ENCODE results near the gene EFCAB6. TPM values are rescaled to one million over a fixed set of nuclear protein-coding genes. Genes with fewer than 3 reads are reported as not detected.

EFCAB6 gene
- total RNA-seq, 1 experiment from 2014 or later, result 0.94 TPM

DNA sequence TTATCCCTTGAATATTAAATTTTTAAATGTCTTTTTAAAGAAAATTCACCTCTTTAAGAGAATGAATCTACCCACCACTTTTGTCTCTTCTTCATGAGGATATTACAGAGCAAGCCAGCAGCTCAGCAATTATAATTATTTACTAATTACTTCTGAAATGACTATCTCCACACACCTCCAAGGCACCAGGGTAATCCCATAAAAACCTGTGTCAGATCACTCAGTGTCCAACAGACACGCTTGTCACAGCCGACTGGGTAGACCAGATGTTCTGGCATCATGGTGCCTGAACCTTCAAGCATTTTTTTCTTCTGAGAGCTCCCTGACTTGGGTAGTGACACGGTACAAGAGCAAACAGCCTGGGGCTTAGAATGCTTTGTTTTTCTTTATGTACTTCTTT, 61.4 kb downstream of the EFCAB6 start (continued):
- TF ChIP-seq, protein P1, sequence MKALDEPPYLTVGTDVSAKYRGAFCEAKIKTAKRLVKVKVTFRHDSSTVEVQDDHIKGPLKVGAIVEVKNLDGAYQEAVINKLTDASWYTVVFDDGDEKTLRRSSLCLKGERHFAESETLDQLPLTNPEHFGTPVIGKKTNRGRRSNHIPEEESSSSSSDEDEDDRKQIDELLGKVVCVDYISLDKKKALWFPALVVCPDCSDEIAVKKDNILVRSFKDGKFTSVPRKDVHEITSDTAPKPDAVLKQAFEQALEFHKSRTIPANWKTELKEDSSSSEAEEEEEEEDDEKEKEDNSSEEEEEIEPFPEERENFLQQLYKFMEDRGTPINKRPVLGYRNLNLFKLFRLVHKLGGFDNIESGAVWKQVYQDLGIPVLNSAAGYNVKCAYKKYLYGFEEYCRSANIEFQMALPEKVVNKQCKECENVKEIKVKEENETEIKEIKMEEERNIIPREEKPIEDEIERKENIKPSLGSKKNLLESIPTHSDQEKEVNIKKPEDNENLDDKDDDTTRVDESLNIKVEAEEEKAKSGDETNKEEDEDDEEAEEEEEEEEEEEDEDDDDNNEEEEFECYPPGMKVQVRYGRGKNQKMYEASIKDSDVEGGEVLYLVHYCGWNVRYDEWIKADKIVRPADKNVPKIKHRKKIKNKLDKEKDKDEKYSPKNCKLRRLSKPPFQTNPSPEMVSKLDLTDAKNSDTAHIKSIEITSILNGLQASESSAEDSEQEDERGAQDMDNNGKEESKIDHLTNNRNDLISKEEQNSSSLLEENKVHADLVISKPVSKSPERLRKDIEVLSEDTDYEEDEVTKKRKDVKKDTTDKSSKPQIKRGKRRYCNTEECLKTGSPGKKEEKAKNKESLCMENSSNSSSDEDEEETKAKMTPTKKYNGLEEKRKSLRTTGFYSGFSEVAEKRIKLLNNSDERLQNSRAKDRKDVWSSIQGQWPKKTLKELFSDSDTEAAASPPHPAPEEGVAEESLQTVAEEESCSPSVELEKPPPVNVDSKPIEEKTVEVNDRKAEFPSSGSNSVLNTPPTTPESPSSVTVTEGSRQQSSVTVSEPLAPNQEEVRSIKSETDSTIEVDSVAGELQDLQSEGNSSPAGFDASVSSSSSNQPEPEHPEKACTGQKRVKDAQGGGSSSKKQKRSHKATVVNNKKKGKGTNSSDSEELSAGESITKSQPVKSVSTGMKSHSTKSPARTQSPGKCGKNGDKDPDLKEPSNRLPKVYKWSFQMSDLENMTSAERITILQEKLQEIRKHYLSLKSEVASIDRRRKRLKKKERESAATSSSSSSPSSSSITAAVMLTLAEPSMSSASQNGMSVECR (CRISPR knock-in tag; IDR thresholded peaks at IDR 0.05; ENCODE audit: borderline replicate concordance), result no peak
- TF ChIP-seq NFATC4 (CRISPR knock-in tag; IDR thresholded peaks at IDR 0.05) (no peak), OVOL2 (CRISPR knock-in tag; IDR thresholded peaks at IDR 0.05; ENCODE audit: borderline replicate concordance) (no peak), SOX15 (CRISPR knock-in tag; IDR thresholded peaks at IDR 0.05) (no peak), EMX1 (CRISPR knock-in tag; IDR thresholded peaks at IDR 0.05) (no peak)
- TF ChIP-seq, protein P2, sequence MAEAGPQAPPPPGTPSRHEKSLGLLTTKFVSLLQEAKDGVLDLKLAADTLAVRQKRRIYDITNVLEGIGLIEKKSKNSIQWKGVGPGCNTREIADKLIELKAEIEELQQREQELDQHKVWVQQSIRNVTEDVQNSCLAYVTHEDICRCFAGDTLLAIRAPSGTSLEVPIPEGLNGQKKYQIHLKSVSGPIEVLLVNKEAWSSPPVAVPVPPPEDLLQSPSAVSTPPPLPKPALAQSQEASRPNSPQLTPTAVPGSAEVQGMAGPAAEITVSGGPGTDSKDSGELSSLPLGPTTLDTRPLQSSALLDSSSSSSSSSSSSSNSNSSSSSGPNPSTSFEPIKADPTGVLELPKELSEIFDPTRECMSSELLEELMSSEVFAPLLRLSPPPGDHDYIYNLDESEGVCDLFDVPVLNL (CRISPR knock-in tag; IDR thresholded peaks at IDR 0.05; ENCODE audit: borderline replicate concordance, low read depth), result no peak
- TF ChIP-seq, protein P3, sequence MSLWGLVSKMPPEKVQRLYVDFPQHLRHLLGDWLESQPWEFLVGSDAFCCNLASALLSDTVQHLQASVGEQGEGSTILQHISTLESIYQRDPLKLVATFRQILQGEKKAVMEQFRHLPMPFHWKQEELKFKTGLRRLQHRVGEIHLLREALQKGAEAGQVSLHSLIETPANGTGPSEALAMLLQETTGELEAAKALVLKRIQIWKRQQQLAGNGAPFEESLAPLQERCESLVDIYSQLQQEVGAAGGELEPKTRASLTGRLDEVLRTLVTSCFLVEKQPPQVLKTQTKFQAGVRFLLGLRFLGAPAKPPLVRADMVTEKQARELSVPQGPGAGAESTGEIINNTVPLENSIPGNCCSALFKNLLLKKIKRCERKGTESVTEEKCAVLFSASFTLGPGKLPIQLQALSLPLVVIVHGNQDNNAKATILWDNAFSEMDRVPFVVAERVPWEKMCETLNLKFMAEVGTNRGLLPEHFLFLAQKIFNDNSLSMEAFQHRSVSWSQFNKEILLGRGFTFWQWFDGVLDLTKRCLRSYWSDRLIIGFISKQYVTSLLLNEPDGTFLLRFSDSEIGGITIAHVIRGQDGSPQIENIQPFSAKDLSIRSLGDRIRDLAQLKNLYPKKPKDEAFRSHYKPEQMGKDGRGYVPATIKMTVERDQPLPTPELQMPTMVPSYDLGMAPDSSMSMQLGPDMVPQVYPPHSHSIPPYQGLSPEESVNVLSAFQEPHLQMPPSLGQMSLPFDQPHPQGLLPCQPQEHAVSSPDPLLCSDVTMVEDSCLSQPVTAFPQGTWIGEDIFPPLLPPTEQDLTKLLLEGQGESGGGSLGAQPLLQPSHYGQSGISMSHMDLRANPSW (CRISPR knock-in tag; conservative IDR thresholded peaks at IDR 0.05; ENCODE audit: low read depth), result no peak
- TF ChIP-seq, protein P4, sequence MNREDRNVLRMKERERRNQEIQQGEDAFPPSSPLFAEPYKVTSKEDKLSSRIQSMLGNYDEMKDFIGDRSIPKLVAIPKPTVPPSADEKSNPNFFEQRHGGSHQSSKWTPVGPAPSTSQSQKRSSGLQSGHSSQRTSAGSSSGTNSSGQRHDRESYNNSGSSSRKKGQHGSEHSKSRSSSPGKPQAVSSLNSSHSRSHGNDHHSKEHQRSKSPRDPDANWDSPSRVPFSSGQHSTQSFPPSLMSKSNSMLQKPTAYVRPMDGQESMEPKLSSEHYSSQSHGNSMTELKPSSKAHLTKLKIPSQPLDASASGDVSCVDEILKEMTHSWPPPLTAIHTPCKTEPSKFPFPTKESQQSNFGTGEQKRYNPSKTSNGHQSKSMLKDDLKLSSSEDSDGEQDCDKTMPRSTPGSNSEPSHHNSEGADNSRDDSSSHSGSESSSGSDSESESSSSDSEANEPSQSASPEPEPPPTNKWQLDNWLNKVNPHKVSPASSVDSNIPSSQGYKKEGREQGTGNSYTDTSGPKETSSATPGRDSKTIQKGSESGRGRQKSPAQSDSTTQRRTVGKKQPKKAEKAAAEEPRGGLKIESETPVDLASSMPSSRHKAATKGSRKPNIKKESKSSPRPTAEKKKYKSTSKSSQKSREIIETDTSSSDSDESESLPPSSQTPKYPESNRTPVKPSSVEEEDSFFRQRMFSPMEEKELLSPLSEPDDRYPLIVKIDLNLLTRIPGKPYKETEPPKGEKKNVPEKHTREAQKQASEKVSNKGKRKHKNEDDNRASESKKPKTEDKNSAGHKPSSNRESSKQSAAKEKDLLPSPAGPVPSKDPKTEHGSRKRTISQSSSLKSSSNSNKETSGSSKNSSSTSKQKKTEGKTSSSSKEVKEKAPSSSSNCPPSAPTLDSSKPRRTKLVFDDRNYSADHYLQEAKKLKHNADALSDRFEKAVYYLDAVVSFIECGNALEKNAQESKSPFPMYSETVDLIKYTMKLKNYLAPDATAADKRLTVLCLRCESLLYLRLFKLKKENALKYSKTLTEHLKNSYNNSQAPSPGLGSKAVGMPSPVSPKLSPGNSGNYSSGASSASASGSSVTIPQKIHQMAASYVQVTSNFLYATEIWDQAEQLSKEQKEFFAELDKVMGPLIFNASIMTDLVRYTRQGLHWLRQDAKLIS (CRISPR knock-in tag; IDR thresholded peaks at IDR 0.05; ENCODE audit: borderline replicate concordance), result no peak
- TF ChIP-seq, protein P5, sequence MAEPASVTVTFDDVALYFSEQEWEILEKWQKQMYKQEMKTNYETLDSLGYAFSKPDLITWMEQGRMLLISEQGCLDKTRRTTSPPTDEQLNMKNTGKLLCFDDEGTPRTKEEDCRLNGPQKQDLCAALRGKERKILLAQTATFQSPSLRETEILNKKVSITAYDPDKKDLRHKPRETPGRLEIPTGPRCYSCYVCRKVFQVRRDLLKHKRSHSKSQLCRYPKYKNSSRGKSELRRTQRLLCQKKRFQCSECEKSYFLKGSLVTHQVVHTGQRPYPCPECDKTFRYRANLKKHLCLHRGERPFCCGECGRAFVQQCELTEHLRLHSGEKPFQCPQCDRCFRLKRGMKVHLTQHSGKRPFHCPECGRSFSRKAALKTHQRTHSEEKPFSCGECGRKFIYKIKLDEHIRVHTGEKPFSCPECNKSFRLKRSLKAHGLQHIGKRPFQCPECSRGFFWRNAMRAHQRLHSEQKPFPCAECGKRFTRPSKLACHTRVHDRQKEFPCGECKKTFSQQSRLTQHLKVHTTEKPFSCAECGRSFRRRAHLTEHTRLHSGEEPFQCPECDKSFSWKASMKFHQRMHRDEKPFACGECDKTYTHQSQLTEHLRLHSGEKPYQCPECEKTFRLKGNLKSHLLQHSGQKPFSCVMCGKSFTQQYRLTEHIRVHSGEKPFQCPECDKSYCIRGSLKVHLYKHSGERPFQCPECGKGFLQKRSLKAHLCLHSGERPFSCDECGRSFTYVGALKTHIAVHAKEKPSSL (CRISPR knock-in tag; conservative IDR thresholded peaks at IDR 0.05), result no peak

DNA sequence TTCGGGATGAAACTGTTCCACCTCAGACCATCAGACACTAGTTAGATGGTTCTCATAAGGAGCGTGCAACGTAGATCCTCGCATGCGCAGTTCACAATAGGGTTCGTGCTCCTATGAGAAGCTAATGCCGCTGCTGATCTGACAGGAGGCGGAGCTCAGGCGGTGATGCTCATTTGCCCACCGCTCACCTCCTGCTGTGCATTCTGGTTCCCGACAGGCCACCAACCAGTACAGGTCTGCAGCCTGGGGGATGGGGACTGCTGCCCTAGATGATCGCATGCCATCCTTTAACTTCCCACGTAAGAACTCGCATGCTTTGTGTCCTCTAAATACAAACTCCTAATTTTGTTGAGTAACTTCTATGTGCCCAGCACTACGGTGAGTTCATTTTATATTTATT, 62.6 kb downstream of the EFCAB6 start:
- no peak overlapping the region; the same call in 1 of the 2 replicates for H3K27ac Mint-ChIP-seq
- ChIA-PET POLR2A (no interaction called here), CTCF (interaction anchor here (1.0 to 4.0 kb wide), 6 partner anchors 47 to 518 kb away, joined by 3 to 19 read pairs (median 6); no protein-coding TSS in a partner anchor)
- H3K9me3 Mint-ChIP-seq, result no peaks in the 10 kb centered on the region
- DNase-seq (ENCODE audit: low spot score) (peak; percentile 52), ATAC-seq (peak; percentile 51)
- H3K4me1 Mint-ChIP-seq, result peaks cover 22% of the 10 kb centered on the region
- no peak overlapping the region for H3K4me3 Mint-ChIP-seq
- H3K27me3 Mint-ChIP-seq (ENCODE audit: low read depth), result no peaks in the 10 kb centered on the region
- H3K36me3 Mint-ChIP-seq, result no peaks in the 10 kb centered on the region
- TF ChIP-seq SOX15 (CRISPR knock-in tag; IDR thresholded peaks at IDR 0.05) (no peak), ESRRA (CRISPR knock-in tag; IDR thresholded peaks at IDR 0.05; ENCODE audit: borderline replicate concordance) (no peak), EMX1 (CRISPR knock-in tag; IDR thresholded peaks at IDR 0.05) (no peak), NR1H2 (CRISPR knock-in tag; IDR thresholded peaks at IDR 0.05) (no peak), TEAD1 (CRISPR knock-in tag; IDR thresholded peaks at IDR 0.05) (no peak), NFATC4 (CRISPR knock-in tag; IDR thresholded peaks at IDR 0.05) (no peak)
- TF ChIP-seq, protein P6, sequence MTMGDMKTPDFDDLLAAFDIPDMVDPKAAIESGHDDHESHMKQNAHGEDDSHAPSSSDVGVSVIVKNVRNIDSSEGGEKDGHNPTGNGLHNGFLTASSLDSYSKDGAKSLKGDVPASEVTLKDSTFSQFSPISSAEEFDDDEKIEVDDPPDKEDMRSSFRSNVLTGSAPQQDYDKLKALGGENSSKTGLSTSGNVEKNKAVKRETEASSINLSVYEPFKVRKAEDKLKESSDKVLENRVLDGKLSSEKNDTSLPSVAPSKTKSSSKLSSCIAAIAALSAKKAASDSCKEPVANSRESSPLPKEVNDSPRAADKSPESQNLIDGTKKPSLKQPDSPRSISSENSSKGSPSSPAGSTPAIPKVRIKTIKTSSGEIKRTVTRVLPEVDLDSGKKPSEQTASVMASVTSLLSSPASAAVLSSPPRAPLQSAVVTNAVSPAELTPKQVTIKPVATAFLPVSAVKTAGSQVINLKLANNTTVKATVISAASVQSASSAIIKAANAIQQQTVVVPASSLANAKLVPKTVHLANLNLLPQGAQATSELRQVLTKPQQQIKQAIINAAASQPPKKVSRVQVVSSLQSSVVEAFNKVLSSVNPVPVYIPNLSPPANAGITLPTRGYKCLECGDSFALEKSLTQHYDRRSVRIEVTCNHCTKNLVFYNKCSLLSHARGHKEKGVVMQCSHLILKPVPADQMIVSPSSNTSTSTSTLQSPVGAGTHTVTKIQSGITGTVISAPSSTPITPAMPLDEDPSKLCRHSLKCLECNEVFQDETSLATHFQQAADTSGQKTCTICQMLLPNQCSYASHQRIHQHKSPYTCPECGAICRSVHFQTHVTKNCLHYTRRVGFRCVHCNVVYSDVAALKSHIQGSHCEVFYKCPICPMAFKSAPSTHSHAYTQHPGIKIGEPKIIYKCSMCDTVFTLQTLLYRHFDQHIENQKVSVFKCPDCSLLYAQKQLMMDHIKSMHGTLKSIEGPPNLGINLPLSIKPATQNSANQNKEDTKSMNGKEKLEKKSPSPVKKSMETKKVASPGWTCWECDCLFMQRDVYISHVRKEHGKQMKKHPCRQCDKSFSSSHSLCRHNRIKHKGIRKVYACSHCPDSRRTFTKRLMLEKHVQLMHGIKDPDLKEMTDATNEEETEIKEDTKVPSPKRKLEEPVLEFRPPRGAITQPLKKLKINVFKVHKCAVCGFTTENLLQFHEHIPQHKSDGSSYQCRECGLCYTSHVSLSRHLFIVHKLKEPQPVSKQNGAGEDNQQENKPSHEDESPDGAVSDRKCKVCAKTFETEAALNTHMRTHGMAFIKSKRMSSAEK (CRISPR knock-in tag; IDR thresholded peaks at IDR 0.05; ENCODE audit: borderline replicate concordance), result no peak
- TF ChIP-seq, protein P7, sequence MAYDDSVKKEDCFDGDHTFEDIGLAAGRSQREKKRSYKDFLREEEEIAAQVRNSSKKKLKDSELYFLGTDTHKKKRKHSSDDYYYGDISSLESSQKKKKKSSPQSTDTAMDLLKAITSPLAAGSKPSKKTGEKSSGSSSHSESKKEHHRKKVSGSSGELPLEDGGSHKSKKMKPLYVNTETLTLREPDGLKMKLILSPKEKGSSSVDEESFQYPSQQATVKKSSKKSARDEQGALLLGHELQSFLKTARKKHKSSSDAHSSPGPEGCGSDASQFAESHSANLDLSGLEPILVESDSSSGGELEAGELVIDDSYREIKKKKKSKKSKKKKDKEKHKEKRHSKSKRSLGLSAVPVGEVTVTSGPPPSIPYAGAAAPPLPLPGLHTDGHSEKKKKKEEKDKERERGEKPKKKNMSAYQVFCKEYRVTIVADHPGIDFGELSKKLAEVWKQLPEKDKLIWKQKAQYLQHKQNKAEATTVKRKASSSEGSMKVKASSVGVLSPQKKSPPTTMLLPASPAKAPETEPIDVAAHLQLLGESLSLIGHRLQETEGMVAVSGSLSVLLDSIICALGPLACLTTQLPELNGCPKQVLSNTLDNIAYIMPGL (CRISPR knock-in tag; IDR thresholded peaks at IDR 0.05), result no peak
